NOMO-1 treated with dmso at 0.1 percent for 144 hours (cell line): ENCODE data around the gene CD58.
"Not testable (repeated sequence)": the region's sequence is repeated elsewhere in the genome, so short reads cannot be mapped to it uniquely, and the experiment has no call there.

Source experiments
- DNase-seq: peaks from one replicate; lab custom pipeline; 2025; ENCODE audit not compliant: unreplicated experiment; lab: John Stamatoyannopoulos, UW

The CD58 gene

DNA sequence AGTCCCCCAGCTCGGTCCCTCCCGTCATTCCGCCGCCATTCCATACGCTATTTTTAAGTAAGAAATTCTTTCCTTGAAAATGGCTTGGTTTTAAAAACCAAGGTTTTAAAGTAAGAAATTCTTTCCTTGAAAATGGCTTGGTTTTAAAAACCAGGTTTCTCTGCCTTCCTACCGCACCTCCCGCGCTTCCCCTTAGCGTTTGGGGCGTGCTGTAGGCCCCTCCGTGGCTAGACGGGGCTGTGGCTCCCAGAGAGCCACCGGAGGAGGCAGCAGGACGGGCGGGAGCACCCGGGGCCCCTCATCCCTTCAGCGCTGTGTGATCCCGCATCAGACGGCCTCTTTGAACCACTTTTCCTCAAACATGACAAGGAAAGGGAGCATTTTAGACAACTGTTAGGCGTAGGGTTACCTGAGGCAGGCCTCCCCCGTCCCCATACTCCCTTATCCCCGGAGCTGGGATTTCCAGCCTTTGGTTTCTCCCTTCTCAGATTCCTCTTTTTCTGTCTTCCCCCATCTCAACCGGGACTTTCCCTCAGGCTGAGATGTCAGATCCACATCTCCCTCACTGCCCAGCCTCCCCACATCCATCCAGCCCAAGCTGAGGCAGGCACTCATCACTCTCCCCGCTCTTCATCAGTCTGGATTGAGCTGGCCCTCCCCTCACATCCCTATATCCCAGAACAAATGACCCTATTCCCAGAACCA, 541 bp upstream of the CD58 start:
- no peak for DNase-seq

DNA sequence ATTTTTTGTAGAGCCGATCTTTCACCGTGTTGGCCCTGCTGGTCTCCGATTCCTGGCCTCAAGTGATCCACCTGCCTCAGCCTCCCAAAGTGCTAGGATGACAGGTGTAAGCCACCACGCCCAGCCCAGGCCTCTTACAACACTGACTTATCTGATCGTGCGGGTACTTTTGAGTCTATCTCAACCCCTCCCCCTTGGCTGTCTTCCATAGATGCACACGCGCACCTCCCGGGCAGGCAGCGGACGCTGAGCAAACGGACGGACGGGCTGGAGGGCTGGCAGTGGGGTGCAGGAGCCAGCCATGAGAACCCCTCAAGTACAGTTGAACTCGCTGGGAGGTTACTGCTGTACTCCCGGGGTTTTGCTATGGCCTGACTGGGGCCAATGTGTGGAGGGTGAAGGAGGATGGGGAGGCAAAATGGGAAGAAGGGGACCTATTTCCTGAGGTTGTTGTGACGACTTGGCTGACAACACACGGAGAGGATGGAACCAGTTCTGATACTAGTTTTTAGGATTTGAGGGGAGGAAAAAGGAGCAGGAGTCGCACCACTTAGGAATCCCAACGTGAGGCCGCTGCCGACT, 959 bp downstream of the CD58 start:
- DNase-seq: no peak

DNA sequence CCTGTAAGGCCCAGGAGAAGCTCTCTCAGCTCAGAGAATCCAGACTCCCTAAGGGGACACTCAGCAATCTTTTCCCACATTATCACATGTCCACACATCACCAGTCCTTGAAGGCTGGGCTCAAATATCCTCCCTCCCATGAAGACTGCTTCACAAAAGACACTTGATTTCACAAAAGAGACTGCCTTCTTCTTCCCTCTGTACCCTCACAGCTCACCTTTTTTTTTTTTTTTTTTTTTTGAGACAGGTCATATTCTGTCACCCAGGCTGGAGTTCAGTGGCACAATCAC, 1.5 kb downstream of the CD58 start:
- DNase-seq: no peak

DNA sequence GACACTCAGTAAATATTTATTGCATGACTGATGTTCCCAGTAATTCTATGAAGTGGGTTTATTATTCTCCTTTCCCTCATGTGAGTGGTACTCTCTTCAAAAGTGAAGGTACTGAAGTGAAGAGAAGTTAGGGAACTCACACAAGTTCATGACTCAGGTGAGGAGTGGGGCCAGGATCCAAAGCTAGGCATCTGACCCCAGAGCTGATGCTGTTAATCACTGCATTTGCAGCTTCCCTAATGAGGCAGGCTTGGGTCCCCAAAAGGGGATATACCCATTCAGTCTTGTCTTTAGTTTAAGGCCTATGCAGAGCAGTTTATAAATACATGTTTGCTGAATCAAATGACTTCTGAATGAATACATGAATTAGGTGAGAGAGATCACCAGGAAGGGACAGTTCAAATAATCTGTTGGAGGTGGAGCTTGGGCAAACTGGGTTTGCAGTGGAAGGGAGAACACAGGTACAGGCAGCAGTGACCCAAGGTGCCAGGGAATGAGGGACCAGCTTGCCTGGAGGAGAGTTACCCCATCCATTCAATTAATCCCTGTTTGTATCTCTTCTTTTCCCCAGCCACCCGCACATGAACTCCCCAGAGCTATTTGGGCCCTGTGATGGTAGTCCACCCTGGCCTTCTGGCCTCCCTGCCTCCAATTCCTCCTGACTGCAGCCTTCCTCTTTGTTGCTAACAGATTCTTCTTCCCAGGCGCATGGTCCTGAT, 2.0 kb downstream of the CD58 start:
- DNase-seq: no peak

DNA sequence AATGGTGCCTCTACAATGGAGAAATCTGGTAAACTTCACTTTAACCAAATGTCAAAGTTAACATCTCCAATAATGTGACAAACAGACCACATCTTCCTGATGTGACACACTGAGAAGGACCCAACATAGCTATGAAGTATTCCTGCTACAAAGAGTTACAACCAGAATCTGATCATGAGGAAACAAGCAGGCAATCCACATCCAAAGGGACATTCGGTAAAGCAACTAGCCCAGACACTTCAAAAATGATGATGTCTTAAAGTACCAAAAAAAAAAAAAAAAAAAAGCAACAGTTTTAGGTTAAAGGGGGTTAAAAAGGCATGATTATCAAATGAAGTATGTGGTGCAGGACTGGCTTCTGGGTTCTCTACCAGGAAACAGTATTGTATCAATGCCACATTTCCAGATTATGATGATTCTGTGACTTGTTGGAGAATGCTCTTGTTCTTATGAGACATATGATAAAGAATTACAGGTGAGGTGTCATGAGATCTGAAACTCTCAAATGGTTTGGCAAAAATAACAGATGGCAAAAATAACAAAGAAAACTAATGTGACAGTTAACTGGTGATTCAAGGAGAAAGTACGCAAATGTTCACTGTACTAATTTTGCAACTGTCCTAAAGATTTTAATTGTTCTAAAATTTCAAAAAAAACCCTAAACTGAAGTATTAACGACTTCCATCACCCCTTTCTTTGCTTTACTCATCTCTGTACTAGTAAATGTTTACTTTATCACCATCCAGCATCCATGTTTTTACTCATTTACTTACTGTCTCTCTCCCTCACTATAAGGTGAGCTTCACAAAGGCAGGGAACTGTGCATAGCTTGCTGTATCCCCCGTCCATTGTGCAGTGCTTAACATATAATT, 2.8 kb downstream of the CD58 start:
- no peak for DNase-seq

DNA sequence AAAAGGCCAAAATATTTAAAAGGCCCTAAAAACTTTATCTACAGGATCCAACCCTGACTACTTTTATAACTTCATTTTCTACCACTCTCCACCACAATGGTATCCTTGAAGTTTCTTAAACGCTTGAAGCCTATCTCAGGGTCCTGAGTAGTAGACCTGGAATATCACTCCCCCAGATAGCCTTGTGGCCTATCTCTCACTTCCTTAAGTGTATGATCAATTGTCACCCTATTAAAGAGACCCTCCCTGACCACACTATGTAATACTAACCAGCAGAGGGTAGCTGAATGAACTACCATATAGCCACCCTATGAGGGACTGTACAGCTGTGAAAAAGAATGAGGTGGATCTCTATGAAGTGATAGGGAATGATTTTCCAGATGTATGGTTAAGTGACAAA, 5.6 kb downstream of the CD58 start:
- DNase-seq: no peak

DNA sequence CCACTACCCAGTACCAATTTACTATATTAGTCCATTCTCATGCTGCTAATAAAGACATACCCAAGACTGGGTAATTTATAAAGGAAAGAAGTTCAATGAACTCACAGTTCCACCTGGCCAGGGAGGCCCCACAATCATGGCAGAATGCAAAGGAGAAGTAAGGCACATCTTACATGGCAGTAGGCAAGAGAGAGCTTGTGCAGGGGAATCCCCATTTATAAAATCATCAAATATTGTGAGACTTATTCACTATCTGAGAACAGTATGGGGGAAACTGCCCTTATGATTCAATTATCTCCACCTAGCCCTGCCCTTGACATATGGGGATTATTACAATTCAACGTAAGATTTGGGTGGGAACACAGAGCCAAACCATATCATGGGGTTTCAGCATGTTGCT, 6.4 kb downstream of the CD58 start:
- no peak for DNase-seq

DNA sequence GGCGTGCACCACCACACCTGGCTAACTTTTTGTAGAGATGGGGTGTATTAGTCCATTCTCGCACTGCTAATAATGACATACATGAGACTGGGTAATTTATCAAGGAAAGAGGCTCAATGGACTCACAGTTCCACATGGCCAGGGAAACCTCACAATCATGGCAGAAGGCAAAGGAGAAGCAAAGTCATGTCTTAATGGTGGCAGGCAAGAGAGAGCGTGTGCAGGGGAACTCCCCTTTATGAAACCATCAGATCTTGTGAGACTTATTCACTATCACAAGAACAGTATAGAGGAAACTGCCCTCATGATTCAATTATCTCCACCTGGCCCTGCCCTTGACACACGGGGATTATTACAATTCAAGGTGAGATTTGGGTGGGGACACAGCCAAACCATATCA, 8.4 kb downstream of the CD58 start:
- DNase-seq: not testable (repeated sequence)

DNA sequence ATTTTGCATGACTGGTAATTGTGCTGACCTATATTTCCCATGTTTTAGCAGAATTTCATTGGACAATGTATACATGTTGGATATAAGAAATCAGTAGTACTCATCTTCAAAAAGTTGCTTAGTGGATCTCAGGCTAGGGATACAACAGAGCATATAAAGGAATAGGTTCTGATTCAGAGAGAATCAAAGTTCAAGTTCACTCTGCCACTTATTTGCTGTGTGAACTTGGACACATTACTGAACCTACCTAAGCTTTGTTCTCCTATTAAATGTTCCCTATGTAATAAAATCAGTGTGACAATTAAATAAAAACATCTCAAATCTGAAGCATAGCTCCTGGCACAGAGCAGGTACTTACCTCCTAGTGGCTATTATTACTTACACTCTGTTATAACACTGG, 9.3 kb downstream of the CD58 start:
- DNase-seq: no peak

DNA sequence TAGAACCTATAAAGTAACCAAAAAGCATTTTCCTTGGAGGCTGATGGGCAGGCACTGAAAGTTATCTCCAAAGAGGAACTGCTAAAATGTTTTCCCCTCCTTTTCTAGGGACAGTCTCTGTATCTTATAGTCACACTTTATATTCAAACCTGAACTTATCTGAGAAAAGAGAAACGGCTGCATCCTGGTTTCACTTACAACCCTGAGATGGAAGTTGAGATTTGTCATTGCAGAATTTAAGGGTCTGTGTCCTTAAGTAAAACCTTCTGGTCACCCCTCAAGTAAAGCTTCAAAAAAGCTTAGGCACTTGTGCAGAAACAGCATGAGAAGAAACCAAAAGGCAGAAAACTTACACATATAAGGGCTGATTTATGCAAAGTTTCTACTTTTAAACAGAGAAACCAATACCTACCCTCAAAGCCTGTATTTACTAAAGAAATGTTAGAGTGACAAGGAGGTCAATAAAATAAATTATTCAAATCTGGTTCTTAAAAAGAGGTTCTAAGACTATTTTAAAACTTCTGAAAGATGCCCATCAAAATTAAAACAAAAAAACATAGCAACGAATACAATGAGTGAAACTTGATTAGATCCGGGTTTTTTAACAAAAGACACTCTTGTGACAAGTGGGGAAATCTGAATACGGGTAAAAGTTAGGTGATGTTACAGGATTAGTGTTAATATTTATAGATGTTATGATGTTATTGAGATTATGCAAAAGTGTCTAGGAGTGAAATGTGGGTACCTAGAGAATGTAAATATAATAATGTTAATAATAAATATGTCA, 9.9 kb downstream of the CD58 start:
- no peak for DNase-seq

DNA sequence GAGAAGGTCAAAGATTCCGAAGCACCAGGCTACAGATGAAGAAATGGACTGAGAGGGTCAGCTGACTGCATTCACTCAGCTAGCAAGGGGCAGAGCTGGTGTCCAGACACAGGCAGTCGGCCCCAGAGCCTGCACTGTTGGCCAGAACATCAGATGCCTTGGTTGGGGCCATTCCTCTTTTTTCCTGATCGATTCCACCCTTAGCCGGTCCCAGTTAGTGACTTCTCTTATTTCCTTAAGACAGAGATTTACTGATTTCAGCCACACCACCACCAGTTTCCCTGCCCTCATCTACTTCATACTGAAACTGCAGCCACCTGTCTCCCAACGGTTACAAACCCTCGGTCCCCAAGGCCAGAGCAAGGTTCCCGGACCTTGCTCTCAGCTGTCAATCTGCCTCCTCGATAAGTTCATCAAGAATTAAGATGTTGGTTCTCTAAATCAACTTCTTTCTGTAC, 11.5 kb downstream of the CD58 start:
- DNase-seq: no peak

DNA sequence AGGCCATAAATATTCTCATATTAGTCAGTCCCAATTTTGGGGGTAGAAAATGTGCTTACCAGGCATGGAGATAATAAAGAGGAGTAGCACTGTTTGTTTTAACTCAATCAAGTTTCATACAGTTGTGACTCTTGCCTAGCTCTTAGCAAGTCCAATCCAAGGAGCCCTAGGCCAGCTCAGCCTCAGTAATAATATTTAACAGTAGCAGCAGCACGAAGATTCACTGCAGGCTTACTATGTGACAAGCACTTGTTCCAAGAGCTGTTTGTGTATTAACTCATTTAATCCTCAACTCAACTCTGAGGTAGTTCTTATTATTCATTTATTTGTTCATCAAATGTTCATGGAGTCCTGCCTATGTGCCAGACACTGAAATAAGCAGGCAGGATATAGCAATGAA, 12.3 kb downstream of the CD58 start:
- DNase-seq: no peak

DNA sequence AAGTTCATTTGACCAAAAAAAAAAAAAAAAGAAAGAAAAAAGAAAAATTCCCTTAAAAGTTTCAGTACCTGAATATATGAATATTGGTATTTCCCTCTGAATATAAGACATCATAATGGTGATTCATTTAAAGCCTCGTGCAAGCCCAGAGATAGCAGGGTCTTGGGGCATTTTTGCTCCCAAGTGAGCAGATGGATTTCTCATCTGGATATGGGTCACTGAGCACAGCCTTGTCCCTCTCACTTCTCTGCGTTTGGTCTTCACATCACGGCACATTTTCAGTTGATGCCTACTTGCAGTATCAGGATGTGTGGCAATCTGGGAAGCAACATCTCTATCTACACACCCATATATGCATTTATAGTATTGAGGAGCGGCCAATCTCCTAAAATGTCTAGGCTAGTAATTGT, 12.7 kb downstream of the CD58 start:
- DNase-seq: no peak

DNA sequence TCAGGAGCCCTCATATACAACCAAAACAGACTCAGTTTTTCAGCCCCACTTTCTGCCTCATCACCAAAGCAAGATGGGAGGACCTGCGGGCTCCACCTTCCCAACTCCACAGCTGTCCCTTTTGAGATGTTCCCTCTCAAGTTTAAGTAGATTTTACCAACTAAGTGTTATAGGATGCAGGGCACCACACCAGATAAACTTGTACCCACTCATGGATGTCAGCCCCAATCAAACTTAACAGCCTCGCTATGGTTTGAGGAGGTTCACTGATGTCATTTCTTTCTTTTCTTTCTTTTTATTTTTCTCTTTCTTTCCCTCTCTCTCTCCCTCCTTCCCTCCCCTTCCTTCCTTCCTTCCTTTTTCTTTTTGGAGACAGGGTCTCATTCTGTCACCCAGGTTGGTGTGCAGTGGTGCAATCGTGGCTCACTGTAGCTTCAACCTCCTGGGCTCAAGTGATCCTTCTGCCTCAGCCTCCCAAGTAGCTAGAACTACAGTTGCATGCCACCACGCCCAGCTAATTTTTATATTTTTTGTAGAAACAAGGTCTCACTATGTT, 13.4 kb downstream of the CD58 start:
- no peak for DNase-seq

DNA sequence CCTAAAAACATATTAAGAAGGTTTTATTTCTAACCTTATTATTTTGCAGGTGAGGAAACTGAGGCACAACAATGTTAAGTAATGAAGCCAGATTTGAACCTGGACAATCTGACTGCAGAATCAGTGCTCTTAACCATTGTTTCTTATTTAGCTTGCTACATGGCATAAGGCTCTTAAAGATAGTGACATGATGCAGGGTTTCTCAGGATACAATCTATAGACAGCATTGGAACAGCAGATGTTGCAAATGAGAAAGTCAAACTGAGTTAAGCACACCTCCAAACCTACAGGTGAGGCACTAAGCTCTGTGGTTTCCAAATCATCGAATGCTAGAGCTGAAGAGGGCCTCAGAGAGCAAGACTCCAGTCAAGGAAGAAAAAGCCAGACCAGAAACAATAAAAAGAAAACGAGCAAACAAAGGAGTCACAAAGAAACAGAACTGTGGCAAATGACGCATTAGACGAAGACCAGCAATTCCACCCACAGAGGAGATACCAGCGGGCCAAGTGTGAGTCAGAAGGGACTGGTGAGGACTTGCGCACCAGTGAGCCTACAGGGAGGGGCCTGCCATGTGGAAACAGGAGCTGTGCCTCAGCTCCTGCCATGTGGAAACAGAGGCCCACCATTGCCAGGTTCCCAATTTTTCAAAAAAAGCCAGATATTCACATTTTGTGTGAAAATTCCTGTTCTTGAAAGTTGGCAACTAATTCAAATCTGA, 14.4 kb downstream of the CD58 start:
- DNase-seq: peak; percentile 37

DNA sequence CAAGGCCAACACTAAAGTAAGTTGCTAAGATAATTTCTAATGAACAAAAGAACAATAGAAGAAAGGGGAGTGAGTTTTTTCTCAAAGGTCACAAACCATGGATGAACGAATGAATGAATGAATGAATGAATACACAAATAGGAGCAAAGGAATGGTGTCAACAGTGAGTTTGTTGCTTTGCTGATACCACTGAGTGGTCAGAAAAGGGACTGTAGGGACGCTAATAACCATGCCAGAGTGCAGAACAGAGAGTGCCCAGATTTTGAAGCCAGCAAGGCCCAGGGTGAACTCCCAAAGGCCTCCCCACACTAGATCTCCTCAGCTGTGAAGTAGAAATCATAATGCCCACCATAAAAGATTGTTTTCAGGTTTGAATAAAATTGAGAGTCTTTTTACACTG, 15.9 kb downstream of the CD58 start:
- DNase-seq: no peak

DNA sequence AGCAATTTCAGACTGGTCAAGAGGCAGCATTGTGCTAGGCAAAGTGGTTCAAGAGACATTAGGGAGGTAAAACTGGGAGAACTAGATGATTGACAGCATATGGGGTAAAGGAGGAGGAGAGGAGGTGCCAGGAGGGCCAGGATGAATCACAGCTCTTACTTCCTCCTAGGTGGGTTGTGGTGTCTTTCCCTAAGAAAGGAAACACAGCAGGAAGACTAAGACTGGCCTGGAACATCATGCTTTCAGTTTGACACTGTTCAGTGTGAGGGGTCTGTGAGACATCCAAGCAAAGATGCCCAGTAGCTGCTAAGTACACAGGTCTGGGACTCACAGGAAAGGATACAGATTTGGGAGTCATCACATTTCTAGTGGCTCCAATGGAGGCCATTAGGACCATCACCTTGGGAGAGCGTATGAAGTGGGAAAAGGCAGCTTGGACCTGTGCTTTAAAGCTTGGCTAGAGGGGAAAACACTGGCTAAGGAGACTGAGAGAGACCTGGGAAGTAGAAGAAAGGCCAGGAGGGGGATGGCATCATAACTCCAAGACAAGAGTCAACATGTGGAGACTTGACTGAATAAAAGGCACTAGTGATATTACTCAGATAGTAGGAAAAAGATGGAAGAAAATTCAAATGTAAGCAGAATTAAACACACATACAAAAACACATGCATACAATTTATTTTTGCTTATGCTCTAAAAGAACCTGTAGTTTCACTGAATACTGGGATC, 17.3 kb downstream of the CD58 start:
- no peak for DNase-seq

DNA sequence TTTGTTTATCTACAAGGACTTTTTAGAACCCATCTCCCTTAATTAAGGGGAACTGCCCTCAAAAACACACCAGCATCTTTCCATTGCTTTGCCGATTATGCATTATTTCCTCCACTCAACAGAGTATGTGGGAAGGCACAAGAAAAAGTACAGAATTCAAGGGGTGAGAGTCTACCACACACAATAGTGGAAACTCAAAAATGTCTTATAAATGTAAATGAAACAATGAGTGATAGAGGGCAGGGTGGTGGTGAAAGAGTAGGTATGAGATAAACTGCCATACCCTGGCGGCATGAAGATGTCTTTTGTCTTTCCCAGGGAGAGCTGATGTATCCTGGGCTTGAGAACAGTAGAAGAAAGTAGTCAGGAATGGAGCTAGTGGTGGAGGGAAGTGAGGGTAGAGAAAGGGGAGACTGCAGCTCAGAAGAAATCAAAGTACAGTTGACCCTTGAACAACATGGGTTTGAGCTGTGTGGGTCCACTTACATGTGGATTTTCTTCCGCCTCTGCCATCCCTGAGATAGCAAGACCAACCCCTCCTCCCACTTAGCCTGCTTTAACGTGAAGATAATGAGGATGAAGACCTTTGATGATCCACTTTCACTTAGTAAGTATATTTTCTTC, 24.4 kb downstream of the CD58 start:
- DNase-seq: no peak

DNA sequence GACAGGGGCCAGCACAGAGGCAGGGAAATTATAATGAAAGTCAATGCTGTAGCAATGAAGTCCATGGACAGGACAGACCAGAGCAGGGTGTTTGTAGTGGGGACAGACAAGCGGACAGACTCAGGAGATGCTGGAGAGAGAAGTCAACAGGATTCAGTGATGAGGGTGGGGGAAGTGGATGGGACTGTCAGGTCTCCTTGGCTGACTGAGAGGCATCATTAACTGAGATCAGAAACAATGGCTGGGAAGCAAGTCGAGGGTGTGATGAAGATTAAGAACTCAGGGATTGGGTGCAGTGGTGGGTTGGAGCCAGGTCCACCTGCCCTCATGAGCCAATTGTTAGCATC, 25.5 kb downstream of the CD58 start:
- no peak for DNase-seq
